H1 (cell line): Measurements from ENCODE around the gene FGF14. TPM values are rescaled to one million over a fixed set of nuclear protein-coding genes. Genes with fewer than 3 reads are reported as not detected.

Experiments used
- CTCF ChIP-seq, 3 experiments: IDR thresholded peaks; 1 replicate in 2 of 3; 2 replicates in 1 of 3; pipeline versions ENCODE4 v1.5.1 to v1.6.1; 2011; ENCODE audit warnings: low read length in 3 of 3, mild to moderate bottlenecking in 3 of 3, inconsistent platforms in 2 of 3, low read depth in 1 of 3, moderate library complexity in 1 of 3; ENCODE audit not compliant: insufficient read depth in 1 of 3; ENCODE audit errors: control extremely low read depth in 1 of 3
- polyA plus RNA-seq, 7 experiments: library from polyadenylated mRNA; depleted of rRNA in 3 of 7; stranded (reverse) in 5 of 7; unstranded in 2 of 7; fragments of >200 nt in 5 of 7; fragments of 200-250 nt in 2 of 7; gene quantifications; 1 replicate in 5 of 7; 2 replicates in 1 of 7; 4 replicates in 1 of 7; pipeline versions ENCODE4 v1.2.1 to v1.2.3, GENCODE V29; 2011 to 2013; ENCODE audit warnings: missing spikeins in 2 of 7, mixed read lengths in 2 of 7
- total RNA-seq: library from RNA; stranded (reverse); fragmentation: NEBNext Ultra II Directional; extraction: Animal tissue kit (Norgen Biotek cat#: 25700); gene quantifications from 2 replicates; pipeline ENCODE4 v1.2.1, GENCODE V29; 2021
- TF ChIP-seq, protein P1 (sequence below): fragments of 300-600 bp; sonication (generic); IDR thresholded peaks from 2 replicates; pipeline ENCODE4 v1.7.1; 2012; ENCODE audit warnings: low read length, moderate library complexity, mild to moderate bottlenecking, inconsistent platforms; ENCODE audit not compliant: insufficient replicate concordance

Gene FGF14
- total and polyA plus RNA-seq, 2 of the 8 experiments (the other 6 are each of a cell fraction or from before 2014, with no cell fraction given), result 0.05 to 0.58 TPM

GRCh38 chr13:101712026-101712348, 689.9 kb downstream of the FGF14 start (continued):
- TF ChIP-seq, protein P1, sequence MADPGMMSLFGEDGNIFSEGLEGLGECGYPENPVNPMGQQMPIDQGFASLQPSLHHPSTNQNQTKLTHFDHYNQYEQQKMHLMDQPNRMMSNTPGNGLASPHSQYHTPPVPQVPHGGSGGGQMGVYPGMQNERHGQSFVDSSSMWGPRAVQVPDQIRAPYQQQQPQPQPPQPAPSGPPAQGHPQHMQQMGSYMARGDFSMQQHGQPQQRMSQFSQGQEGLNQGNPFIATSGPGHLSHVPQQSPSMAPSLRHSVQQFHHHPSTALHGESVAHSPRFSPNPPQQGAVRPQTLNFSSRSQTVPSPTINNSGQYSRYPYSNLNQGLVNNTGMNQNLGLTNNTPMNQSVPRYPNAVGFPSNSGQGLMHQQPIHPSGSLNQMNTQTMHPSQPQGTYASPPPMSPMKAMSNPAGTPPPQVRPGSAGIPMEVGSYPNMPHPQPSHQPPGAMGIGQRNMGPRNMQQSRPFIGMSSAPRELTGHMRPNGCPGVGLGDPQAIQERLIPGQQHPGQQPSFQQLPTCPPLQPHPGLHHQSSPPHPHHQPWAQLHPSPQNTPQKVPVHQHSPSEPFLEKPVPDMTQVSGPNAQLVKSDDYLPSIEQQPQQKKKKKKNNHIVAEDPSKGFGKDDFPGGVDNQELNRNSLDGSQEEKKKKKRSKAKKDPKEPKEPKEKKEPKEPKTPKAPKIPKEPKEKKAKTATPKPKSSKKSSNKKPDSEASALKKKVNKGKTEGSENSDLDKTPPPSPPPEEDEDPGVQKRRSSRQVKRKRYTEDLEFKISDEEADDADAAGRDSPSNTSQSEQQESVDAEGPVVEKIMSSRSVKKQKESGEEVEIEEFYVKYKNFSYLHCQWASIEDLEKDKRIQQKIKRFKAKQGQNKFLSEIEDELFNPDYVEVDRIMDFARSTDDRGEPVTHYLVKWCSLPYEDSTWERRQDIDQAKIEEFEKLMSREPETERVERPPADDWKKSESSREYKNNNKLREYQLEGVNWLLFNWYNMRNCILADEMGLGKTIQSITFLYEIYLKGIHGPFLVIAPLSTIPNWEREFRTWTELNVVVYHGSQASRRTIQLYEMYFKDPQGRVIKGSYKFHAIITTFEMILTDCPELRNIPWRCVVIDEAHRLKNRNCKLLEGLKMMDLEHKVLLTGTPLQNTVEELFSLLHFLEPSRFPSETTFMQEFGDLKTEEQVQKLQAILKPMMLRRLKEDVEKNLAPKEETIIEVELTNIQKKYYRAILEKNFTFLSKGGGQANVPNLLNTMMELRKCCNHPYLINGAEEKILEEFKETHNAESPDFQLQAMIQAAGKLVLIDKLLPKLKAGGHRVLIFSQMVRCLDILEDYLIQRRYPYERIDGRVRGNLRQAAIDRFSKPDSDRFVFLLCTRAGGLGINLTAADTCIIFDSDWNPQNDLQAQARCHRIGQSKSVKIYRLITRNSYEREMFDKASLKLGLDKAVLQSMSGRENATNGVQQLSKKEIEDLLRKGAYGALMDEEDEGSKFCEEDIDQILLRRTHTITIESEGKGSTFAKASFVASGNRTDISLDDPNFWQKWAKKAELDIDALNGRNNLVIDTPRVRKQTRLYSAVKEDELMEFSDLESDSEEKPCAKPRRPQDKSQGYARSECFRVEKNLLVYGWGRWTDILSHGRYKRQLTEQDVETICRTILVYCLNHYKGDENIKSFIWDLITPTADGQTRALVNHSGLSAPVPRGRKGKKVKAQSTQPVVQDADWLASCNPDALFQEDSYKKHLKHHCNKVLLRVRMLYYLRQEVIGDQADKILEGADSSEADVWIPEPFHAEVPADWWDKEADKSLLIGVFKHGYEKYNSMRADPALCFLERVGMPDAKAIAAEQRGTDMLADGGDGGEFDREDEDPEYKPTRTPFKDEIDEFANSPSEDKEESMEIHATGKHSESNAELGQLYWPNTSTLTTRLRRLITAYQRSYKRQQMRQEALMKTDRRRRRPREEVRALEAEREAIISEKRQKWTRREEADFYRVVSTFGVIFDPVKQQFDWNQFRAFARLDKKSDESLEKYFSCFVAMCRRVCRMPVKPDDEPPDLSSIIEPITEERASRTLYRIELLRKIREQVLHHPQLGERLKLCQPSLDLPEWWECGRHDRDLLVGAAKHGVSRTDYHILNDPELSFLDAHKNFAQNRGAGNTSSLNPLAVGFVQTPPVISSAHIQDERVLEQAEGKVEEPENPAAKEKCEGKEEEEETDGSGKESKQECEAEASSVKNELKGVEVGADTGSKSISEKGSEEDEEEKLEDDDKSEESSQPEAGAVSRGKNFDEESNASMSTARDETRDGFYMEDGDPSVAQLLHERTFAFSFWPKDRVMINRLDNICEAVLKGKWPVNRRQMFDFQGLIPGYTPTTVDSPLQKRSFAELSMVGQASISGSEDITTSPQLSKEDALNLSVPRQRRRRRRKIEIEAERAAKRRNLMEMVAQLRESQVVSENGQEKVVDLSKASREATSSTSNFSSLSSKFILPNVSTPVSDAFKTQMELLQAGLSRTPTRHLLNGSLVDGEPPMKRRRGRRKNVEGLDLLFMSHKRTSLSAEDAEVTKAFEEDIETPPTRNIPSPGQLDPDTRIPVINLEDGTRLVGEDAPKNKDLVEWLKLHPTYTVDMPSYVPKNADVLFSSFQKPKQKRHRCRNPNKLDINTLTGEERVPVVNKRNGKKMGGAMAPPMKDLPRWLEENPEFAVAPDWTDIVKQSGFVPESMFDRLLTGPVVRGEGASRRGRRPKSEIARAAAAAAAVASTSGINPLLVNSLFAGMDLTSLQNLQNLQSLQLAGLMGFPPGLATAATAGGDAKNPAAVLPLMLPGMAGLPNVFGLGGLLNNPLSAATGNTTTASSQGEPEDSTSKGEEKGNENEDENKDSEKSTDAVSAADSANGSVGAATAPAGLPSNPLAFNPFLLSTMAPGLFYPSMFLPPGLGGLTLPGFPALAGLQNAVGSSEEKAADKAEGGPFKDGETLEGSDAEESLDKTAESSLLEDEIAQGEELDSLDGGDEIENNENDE, result no peak
- TF ChIP-seq CTCF (IDR thresholded peaks at IDR 0.05; ENCODE audit: control extremely low read depth in 1 of 3, insufficient read depth in 1 of 3, low read depth in 1 of 3, low read length in 3 of 3), result no peak
